ENCODE results near the gene NGLY1. TPM values are rescaled to one million over a fixed set of nuclear protein-coding genes. Genes with fewer than 3 reads are reported as not detected.
A peak's percentile ranks its signal among the peaks of the same experiment; 100 is the strongest.

The NGLY1 gene
- total RNA-seq, 3 donors from 2014 or later = 29.8 to 53.3 (median 41.0) TPM

- Histone ChIP-seq H3K36me3 (no peaks in the 10 kb centered on the region), H3K4me3 (no peak overlapping the region), H3K4me1 (no peaks in the 10 kb centered on the region), H3K9me3 (no peaks in the 10 kb centered on the region), H3K27ac (no peak overlapping the region), H3K27me3 (no peaks in the 10 kb centered on the region)
- DNase-seq (ENCODE audit: low spot score in 2 of 2) = no peak
- TF ChIP-seq POLR2AphosphoS5 (IDR thresholded peaks at IDR 0.05) (no peak), POLR2A (IDR thresholded peaks at IDR 0.05) (no peak), CTCF (IDR thresholded peaks at IDR 0.05) (no peak)
- intact Hi-C loops (cut with DNase I; ENCODE audit: low total_unique reads) = no loop called here
Measured at GRCh38 chr3:25719321-25719720, 63.9 kb downstream of the NGLY1 start.

GRCh38 chr3:25713341-25713985 is 69.8 kb downstream of the NGLY1 start:
- H3K27ac ChIP-seq = no peak overlapping the region
- intact Hi-C loops (cut with DNase I; ENCODE audit: low total_unique reads) = no loop called here
- H3K36me3 ChIP-seq = no peaks in the 10 kb centered on the region
- H3K4me1 ChIP-seq = no peaks in the 10 kb centered on the region
- no peaks in the 10 kb centered on the region for H3K27me3 ChIP-seq
- no peaks in the 10 kb centered on the region for H3K9me3 ChIP-seq
- DNase-seq (ENCODE audit: low spot score in 2 of 2) = peak in 1 of 2 donors; percentile 23
- H3K4me3 ChIP-seq = no peak overlapping the region
- TF ChIP-seq CTCF (IDR thresholded peaks at IDR 0.05) (no peak), POLR2AphosphoS5 (IDR thresholded peaks at IDR 0.05) (no peak), POLR2A (IDR thresholded peaks at IDR 0.05) (no peak)

GRCh38 chr3:25711090-25711489 is 72.2 kb downstream of the NGLY1 start:
- Histone ChIP-seq H3K4me3 (no peak overlapping the region), H3K27ac (no peak overlapping the region), H3K9me3 (no peaks in the 10 kb centered on the region), H3K4me1 (no peaks in the 10 kb centered on the region), H3K36me3 (no peaks in the 10 kb centered on the region), H3K27me3 (no peaks in the 10 kb centered on the region)
- intact Hi-C loops (cut with DNase I; ENCODE audit: low total_unique reads) = no loop called here
- TF ChIP-seq CTCF (IDR thresholded peaks at IDR 0.05) (no peak), POLR2AphosphoS5 (IDR thresholded peaks at IDR 0.05) (no peak), POLR2A (IDR thresholded peaks at IDR 0.05) (no peak)
- no peak for DNase-seq (ENCODE audit: low spot score in 2 of 2)

GRCh38 chr3:25708036-25708435 is 75.2 kb downstream of the NGLY1 start:
- no peaks in the 10 kb centered on the region for H3K9me3 ChIP-seq
- DNase-seq (ENCODE audit: low spot score in 2 of 2) = no peak
- TF ChIP-seq POLR2AphosphoS5 (IDR thresholded peaks at IDR 0.05) = no peak
- TF ChIP-seq CTCF (IDR thresholded peaks at IDR 0.05) = no peak
- TF ChIP-seq POLR2A (IDR thresholded peaks at IDR 0.05) = no peak
- intact Hi-C loops (cut with DNase I; ENCODE audit: low total_unique reads) = no loop called here
- H3K27ac ChIP-seq = no peak overlapping the region
- no peaks in the 10 kb centered on the region for H3K27me3 ChIP-seq
- no peaks in the 10 kb centered on the region for H3K36me3 ChIP-seq
- no peak overlapping the region for H3K4me3 ChIP-seq
- no peaks in the 10 kb centered on the region for H3K4me1 ChIP-seq

- H3K4me1 ChIP-seq = no peaks in the 10 kb centered on the region
- no peaks in the 10 kb centered on the region for H3K9me3 ChIP-seq
- intact Hi-C loops (cut with DNase I; ENCODE audit: low total_unique reads) = no loop called here
- H3K27me3 ChIP-seq = no peaks in the 10 kb centered on the region
- no peaks in the 10 kb centered on the region for H3K36me3 ChIP-seq
- no peak for TF ChIP-seq CTCF (IDR thresholded peaks at IDR 0.05)
- TF ChIP-seq POLR2A (IDR thresholded peaks at IDR 0.05) = no peak
- no peak for TF ChIP-seq POLR2AphosphoS5 (IDR thresholded peaks at IDR 0.05)
- H3K4me3 ChIP-seq = no peak overlapping the region
- DNase-seq (ENCODE audit: low spot score in 2 of 2) = no peak
- no peak overlapping the region for H3K27ac ChIP-seq
Measured at GRCh38 chr3:25707268-25707926, 75.8 kb downstream of the NGLY1 start.
